Natural killer cell (primary cell): ENCODE results near the gene RMRP. TPM values are rescaled to one million over a fixed set of nuclear protein-coding genes. Genes with fewer than 3 reads are reported as not detected.

Experiments
- ATAC-seq, 3 donors: fragments of 150-1000 bp in 2 of 3; fragments of 200-7000 bp in 1 of 3; cut with Tn5 transposase; 1 replicate in 1 of 3; 2 replicates in 2 of 3; pipeline ENCODE4 v1.10.0; 2021; ENCODE audit warnings: mild to moderate bottlenecking in 2 of 3, moderate library complexity in 2 of 3
- DNase-seq, 2 donors: peaks; one replicate each; pipeline versions ENCODE4 v3.0.0 to v3.0.0-alpha.2; 2013 to 2021; ENCODE audit warnings: mixed read lengths in 1 of 2
- H3K27ac ChIP-seq: one replicate; pipeline ENCODE4 v1.5.1; 2013; ENCODE audit warnings: mild to moderate bottlenecking, low read length
- H3K27me3 ChIP-seq: one replicate; pipeline ENCODE4 v1.6.1; 2013; ENCODE audit warnings: low read length; ENCODE audit not compliant: control insufficient read depth, insufficient read depth
- H3K36me3 ChIP-seq: one replicate; pipeline ENCODE4 v1.6.1; 2013; ENCODE audit warnings: low read length; ENCODE audit not compliant: control insufficient read depth, insufficient read depth
- H3K4me1 ChIP-seq: one replicate; pipeline ENCODE4 v1.6.1; 2013; ENCODE audit warnings: low read length; ENCODE audit not compliant: control insufficient read depth, insufficient read depth
- H3K4me3 ChIP-seq: one replicate; pipeline ENCODE4 v1.5.1; 2013; ENCODE audit warnings: low read length
- H3K9me3 ChIP-seq: one replicate; pipeline ENCODE4 v1.6.1; 2013; ENCODE audit warnings: low read length; ENCODE audit not compliant: control insufficient read depth, insufficient read depth
- H3K27ac Mint-ChIP-seq, 2 donors: one replicate each; pipeline ENCODE4 v1.8.0; 2022; ENCODE audit warnings: mild to moderate bottlenecking in 2 of 2, mixed read lengths in 2 of 2, moderate library complexity in 1 of 2
- H3K27me3 Mint-ChIP-seq, 2 donors: one replicate each; pipeline ENCODE4 v1.8.0; 2022; ENCODE audit warnings: low read depth in 2 of 2, mixed read lengths in 2 of 2
- H3K36me3 Mint-ChIP-seq: one replicate; pipeline ENCODE4 v1.8.0; 2022; ENCODE audit warnings: mixed read lengths
- H3K4me1 Mint-ChIP-seq, 2 donors: one replicate each; pipeline ENCODE4 v1.8.0; 2022; ENCODE audit warnings: mixed read lengths in 2 of 2
- H3K4me3 Mint-ChIP-seq: one replicate; pipeline ENCODE4 v1.8.0; 2022; ENCODE audit warnings: mild to moderate bottlenecking, moderate library complexity, mixed read lengths
- H3K9me3 Mint-ChIP-seq, 2 donors: one replicate each; pipeline ENCODE4 v1.8.0; 2022; ENCODE audit warnings: mixed read lengths in 2 of 2
- CTCF ChIP-seq: fragments of 200-600 bp; IDR thresholded peaks from one replicate; pipeline ENCODE4 v1.8.0; 2022; ENCODE audit warnings: antibody characterized with exemption
- WGBS: methylation state at CpG from one replicate; pipeline ENCODE4 v1.1.7; 2013; ENCODE audit warnings: missing lambda C conversion rate; ENCODE audit not compliant: insufficient coverage; 5-methylcytosine and 5-hydroxymethylcytosine counted together
- intact Hi-C: fragments of 100-400 bp; cut with micrococcal nuclease; formaldehyde crosslinking; loops from one replicate; pipeline ENCODE4 v1.14.2; 2022
- total RNA-seq, 4 donors: library from RNA; stranded (reverse); fragments of 120-200 nt in 1 of 4; gene quantifications; one replicate each; pipeline versions ENCODE4 v1.2.3 to v1.2.4, GENCODE V29; 2013 to 2022

The RMRP gene
- total RNA-seq, 3 donors from 2014 or later (not counting 1 experiment from before 2014, with no cell fraction given), result 5,042 to 6,602 (median 5,874) TPM

- intact Hi-C loops, result no loop called here
- TF ChIP-seq CTCF, result no peak
- Histone ChIP-seq H3K4me1 (no peaks in the 10 kb centered on the region), H3K36me3 (peaks cover 92% of the 10 kb centered on the region), H3K27ac (no peak overlapping the region), H3K27me3 (no peaks in the 10 kb centered on the region), H3K4me3 (no peak overlapping the region), H3K9me3 (no peaks in the 10 kb centered on the region)
- DNase-seq (no peak), ATAC-seq (no peak)
- Mint-ChIP-seq H3K27me3 (no peaks in the 10 kb centered on the region), H3K9me3 (no peaks in the 10 kb centered on the region), H3K36me3 (peaks cover 27% of the 10 kb centered on the region), H3K4me3 (no peak overlapping the region), H3K27ac (peak overlapping the region in 1 of 2 donors; percentile 78), H3K4me1 (peaks cover 13 to 20% of the 10 kb centered on the region in 2 donors)
- WGBS, result 91% methylated on average over 8 of the region's 8 CpGs
Measured at GRCh38 chr9:35705372-35705771, 47.6 kb upstream of the RMRP start.

GRCh38 chr9:35703906-35704672 is 46.3 kb upstream of the RMRP start:
- H3K27ac ChIP-seq, result no peak overlapping the region
- H3K27me3 ChIP-seq, result no peaks in the 10 kb centered on the region
- intact Hi-C loops, result no loop called here
- no peak for TF ChIP-seq CTCF
- no peak overlapping the region for H3K27ac Mint-ChIP-seq
- peaks cover 27% of the 10 kb centered on the region for H3K36me3 Mint-ChIP-seq
- DNase-seq (no peak), ATAC-seq (no peak)
- H3K4me1 ChIP-seq, result no peaks in the 10 kb centered on the region
- H3K4me1 Mint-ChIP-seq, result peaks cover 13 to 20% of the 10 kb centered on the region in 2 donors
- no peaks in the 10 kb centered on the region for H3K9me3 ChIP-seq
- no peaks in the 10 kb centered on the region for H3K27me3 Mint-ChIP-seq
- no peaks in the 10 kb centered on the region for H3K9me3 Mint-ChIP-seq
- no peak overlapping the region for H3K4me3 Mint-ChIP-seq
- 97% methylated on average over 26 of the region's 26 CpGs for WGBS
- H3K36me3 ChIP-seq, result peaks cover 97% of the 10 kb centered on the region
- no peak overlapping the region for H3K4me3 ChIP-seq

- Mint-ChIP-seq H3K4me3 (no peak overlapping the region), H3K27ac (peak overlapping the region; percentile 36 to 65), H3K9me3 (no peaks in the 10 kb centered on the region), H3K27me3 (no peaks in the 10 kb centered on the region), H3K4me1 (peaks cover 12 to 18% of the 10 kb centered on the region in 2 donors), H3K36me3 (peaks cover 14% of the 10 kb centered on the region)
- DNase-seq (no peak), ATAC-seq (no peak)
- no peak for TF ChIP-seq CTCF
- WGBS, result 98% methylated on average over 7 of the region's 7 CpGs
- intact Hi-C loops, result no loop called here
- peaks cover 98% of the 10 kb centered on the region for H3K36me3 ChIP-seq
- no peaks in the 10 kb centered on the region for H3K27me3 ChIP-seq
- H3K4me3 ChIP-seq, result no peak overlapping the region
- no peaks in the 10 kb centered on the region for H3K4me1 ChIP-seq
- H3K27ac ChIP-seq, result no peak overlapping the region
- H3K9me3 ChIP-seq, result no peaks in the 10 kb centered on the region
Measured at GRCh38 chr9:35702696-35703095, 44.9 kb upstream of the RMRP start.

GRCh38 chr9:35700942-35701341 is 43.1 kb upstream of the RMRP start:
- Histone ChIP-seq H3K4me1 (peaks cover 7% of the 10 kb centered on the region), H3K27me3 (no peaks in the 10 kb centered on the region), H3K36me3 (peaks cover 97% of the 10 kb centered on the region), H3K4me3 (no peak overlapping the region), H3K9me3 (no peaks in the 10 kb centered on the region), H3K27ac (no peak overlapping the region)
- no peak for DNase-seq
- Mint-ChIP-seq H3K9me3 (no peaks in the 10 kb centered on the region), H3K4me3 (no peak overlapping the region), H3K4me1 (peaks cover 10 to 18% of the 10 kb centered on the region in 2 donors), H3K27ac (no peak overlapping the region), H3K27me3 (no peaks in the 10 kb centered on the region), H3K36me3 (peaks cover 7% of the 10 kb centered on the region)
- intact Hi-C loops, result no loop called here
- TF ChIP-seq CTCF, result no peak
- ATAC-seq, result no peak
